Uterus (tissue), 2 donors: ENCODE results near the gene YPEL2.

ENCODE experiments used
- CTCF ChIP-seq, 4 experiments: fragments of 200-600 bp in 2 of 4; fragments of 450-650 bp in 2 of 4; sonication (generic) in 2 of 4; IDR thresholded peaks; one replicate each; pipeline ENCODE4 v1.5.1; 2016 to 2019; ENCODE audit warnings: antibody characterized with exemption in 4 of 4, mild to moderate bottlenecking in 2 of 4, moderate library complexity in 1 of 4
- POLR2A ChIP-seq, 2 donors: fragments of 450-650 bp; IDR thresholded peaks; one replicate each; pipeline ENCODE4 v1.6.1; 2016; ENCODE audit warnings: antibody characterized with exemption in 2 of 2, mild to moderate bottlenecking in 1 of 2, moderate library complexity in 1 of 2

GRCh38 chr17:59361916-59362810 lies 30.7 kb downstream of the YPEL2 start:
- TF ChIP-seq CTCF (IDR thresholded peaks at IDR 0.05), result no peak
- no peak for TF ChIP-seq POLR2A (IDR thresholded peaks at IDR 0.05)
